ENCODE results near the gene SLC25A39.

The SLC25A39 gene

GRCh38 chr17:44352828-44353671, 28.4 kb upstream of the SLC25A39 start:
- no peak overlapping the region for H3K4me3 ChIP-seq (ENCODE audit: low read length)
- TF ChIP-seq, protein P1, sequence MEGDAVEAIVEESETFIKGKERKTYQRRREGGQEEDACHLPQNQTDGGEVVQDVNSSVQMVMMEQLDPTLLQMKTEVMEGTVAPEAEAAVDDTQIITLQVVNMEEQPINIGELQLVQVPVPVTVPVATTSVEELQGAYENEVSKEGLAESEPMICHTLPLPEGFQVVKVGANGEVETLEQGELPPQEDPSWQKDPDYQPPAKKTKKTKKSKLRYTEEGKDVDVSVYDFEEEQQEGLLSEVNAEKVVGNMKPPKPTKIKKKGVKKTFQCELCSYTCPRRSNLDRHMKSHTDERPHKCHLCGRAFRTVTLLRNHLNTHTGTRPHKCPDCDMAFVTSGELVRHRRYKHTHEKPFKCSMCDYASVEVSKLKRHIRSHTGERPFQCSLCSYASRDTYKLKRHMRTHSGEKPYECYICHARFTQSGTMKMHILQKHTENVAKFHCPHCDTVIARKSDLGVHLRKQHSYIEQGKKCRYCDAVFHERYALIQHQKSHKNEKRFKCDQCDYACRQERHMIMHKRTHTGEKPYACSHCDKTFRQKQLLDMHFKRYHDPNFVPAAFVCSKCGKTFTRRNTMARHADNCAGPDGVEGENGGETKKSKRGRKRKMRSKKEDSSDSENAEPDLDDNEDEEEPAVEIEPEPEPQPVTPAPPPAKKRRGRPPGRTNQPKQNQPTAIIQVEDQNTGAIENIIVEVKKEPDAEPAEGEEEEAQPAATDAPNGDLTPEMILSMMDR (conservative IDR thresholded peaks at IDR 0.05; ENCODE audit: low read depth, low read length): no peak
- DNase-seq (ENCODE audit: low read depth): no peak

- TF ChIP-seq, protein P1 (conservative IDR thresholded peaks at IDR 0.05; ENCODE audit: low read depth, low read length): no peak
- no peak overlapping the region for H3K4me3 ChIP-seq (ENCODE audit: low read length)
- DNase-seq (ENCODE audit: low read depth): no peak
These were observed 27.6 kb upstream of the SLC25A39 start for GRCh38 chr17:44351961-44352827.

GRCh38 chr17:44351464-44351863, 26.8 kb upstream of the SLC25A39 start:
- no peak overlapping the region for H3K4me3 ChIP-seq (ENCODE audit: low read length)
- TF ChIP-seq, protein P1 (conservative IDR thresholded peaks at IDR 0.05; ENCODE audit: low read depth, low read length): no peak
- no peak for DNase-seq (ENCODE audit: low read depth)

GRCh38 chr17:44350733-44351226, 26.2 kb upstream of the SLC25A39 start:
- DNase-seq (ENCODE audit: low read depth): no peak
- TF ChIP-seq, protein P1 (conservative IDR thresholded peaks at IDR 0.05; ENCODE audit: low read depth, low read length): peak; percentile 91
- no peak overlapping the region for H3K4me3 ChIP-seq (ENCODE audit: low read length)

DNA sequence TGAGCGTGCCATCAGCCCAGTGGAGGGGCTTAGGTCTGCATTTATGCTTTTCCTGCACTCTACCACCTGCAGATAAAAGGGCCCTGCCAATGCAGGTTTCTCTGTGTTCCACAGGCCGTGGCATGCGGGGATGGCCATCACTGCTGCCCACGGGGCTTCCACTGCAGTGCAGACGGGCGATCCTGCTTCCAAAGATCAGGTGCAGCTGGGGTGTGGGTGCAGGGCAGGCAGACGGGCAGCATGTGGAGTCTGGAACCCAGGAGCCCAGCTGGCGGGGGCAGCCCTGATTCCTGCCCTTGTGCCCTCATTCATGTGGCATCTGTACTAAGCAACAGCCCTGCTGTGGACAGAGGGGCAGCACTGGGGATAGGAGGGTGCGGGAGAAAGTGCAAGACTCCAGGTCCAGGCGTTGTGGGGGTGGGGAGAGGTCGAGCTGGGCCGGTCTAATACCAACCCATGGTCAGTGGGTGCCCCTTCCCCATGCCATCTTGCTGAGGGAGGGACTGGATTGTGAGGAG, 25.0 kb upstream of the SLC25A39 start:
- DNase-seq (ENCODE audit: low read depth): no peak
- no peak overlapping the region for H3K4me3 ChIP-seq (ENCODE audit: low read length)
- TF ChIP-seq, protein P1 (conservative IDR thresholded peaks at IDR 0.05; ENCODE audit: low read depth, low read length): no peak

- no peak for DNase-seq (ENCODE audit: low read depth)
- H3K4me3 ChIP-seq (ENCODE audit: low read length): no peak overlapping the region
- TF ChIP-seq, protein P1 (conservative IDR thresholded peaks at IDR 0.05; ENCODE audit: low read depth, low read length): no peak
These were observed 24.4 kb upstream of the SLC25A39 start for GRCh38 chr17:44348988-44349364.
